ENCODE data around the gene GIMAP5. TPM values are rescaled to one million over a fixed set of nuclear protein-coding genes. Genes with fewer than 3 reads are reported as not detected.
"Not testable (repeated sequence)": the region's sequence is repeated elsewhere in the genome, so short reads cannot be mapped to it uniquely, and the experiment has no call there.

The GIMAP5 gene
- polyA plus RNA-seq, 4 donors, result 4.7 to 5.7 (median 5.3) TPM

DNA sequence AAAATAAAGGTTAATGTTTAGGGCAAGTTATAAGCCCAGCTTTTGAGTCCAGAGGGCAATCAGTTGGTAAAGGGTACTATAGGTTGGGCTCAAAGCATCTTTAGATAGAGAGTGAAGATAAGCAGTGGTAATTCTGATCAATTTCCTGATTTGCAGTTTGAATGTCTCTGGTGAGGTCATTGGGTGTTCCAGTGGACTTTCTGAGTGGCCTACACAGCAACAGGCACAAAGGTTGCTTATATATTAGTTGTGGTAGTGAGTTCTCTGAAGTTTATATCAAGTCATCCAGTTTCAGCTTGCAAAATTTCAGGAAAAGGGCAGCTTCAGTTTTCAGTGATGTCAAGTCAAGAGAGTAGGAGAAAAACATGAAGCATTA lies 29.1 kb downstream of the GIMAP5 start:
- DNase-seq (ENCODE audit: low read depth in 4 of 4, low spot score in 3 of 4), result no peak

DNA sequence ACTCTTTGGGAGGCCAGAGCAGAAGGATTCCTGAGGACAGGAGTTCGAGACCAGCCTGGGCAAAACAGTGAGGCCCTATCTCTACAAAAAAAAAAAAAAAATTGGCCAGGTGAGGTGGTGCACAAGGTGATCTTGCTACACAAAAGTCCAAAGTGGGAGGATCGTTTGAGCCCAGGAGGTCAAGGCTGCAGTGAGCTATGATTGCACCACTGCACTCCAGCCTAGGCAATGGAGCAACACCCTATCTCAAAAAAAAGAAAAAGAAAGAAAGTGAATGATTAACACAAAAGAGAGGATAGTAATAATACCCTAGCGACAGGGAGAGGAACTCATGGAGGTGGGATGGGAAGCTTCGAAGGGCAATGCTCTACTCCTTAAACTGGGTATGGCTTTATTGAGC lies 32.5 kb downstream of the GIMAP5 start:
- no peak for DNase-seq (ENCODE audit: low read depth in 4 of 4, low spot score in 3 of 4)

DNA sequence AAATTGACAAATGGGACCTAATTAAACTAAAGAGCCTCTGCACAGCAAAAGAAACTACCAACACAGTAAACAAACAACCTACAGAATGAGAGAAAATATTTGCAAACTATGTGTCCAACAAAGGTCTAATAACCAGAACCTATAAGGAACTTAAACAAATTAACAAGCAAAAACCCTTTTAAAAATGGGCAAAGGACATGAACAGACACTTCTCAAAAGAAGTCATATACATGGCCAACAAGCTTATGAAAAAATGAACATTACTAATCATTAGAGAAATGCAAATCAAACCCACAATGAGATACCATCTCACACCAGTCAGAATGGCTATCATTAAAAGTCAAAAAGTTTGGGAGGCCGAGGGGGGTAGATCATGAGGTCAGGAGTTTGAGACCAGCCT lies 36.9 kb downstream of the GIMAP5 start:
- not testable (repeated sequence) for DNase-seq (ENCODE audit: low read depth in 4 of 4, low spot score in 3 of 4)

DNA sequence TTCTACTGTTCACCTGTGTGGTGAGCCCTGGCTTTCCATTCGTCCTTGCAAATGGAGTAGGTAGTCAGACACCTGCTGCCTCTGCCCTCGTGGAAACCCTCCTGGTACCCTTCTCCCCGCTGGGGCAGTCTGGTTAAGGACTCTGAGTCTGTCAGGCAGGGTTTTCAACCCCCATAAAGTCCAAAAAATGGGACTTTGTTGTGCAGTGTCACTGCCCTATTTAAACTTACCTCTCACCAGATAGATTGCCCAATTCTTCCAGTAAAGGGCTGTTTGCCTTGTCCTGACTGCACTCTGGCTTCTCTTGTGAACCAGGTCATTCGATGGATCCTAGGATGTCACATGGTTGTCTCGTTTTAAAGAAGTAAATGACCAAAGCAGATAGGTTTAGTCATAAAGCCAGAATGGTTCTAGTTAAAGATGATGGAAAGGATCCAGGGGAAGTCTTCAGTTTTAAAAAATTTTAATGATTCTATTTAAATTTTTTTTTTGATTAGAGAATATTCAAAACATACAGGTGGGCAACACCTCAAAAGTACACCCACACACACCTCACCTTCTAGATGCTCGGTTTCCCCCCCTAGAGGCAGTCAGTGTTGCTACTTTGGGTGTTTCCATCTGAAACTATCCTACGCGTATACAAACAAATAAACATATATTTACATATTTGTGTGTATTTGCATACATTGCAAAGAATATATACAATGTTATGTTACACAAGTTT lies 41.0 kb downstream of the GIMAP5 start:
- no peak for DNase-seq (ENCODE audit: low read depth in 4 of 4, low spot score in 3 of 4)

DNA sequence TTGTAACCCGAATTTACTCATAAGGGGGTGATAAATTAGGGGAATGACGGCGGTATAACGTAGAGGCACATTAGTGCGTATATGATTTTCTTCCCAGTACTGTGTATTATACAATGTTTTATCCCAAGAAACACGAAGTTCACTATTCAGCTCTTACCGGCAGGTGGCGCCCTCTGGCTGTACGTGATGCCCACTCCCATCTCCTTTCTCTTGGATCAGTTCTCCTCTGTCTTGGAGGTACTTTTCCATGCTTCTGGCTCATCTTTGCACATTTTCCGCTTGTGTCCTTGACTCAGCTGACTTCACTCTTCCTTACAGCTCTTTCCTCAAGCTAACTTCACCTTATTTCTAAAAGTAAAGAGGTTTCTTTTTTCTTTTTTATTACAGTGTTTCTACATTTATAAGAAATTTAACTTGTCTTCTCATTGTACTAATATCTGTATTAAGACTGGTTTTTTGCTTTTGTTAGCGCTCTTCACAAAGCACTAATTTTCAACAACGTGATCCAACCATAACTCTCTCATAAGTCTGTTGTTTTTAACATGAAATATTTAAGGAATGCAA lies 41.6 kb downstream of the GIMAP5 start:
- peak in 3 of 4 donors; percentile 53 to 69 (median 54) for DNase-seq (ENCODE audit: low read depth in 4 of 4, low spot score in 3 of 4)

DNA sequence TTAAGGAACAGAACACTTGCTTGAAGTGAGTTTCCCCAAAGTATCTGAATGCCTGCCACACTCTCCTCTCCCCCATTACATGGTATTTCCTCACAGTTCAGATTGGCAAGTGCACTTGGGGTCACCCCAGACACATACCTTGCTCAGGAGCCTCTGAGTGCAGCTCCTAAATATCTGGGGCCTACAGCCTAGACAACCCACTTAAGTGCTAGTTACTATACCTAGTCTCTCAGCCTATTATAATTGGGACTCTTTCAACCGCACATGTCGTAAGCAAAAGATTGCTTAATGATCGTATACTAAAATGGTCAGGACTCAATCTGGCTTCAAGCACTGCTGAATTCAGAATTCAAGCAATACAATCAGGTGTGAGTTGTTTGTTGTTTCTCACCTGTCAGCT lies 43.1 kb downstream of the GIMAP5 start:
- no peak for DNase-seq (ENCODE audit: low read depth in 4 of 4, low spot score in 3 of 4)

DNA sequence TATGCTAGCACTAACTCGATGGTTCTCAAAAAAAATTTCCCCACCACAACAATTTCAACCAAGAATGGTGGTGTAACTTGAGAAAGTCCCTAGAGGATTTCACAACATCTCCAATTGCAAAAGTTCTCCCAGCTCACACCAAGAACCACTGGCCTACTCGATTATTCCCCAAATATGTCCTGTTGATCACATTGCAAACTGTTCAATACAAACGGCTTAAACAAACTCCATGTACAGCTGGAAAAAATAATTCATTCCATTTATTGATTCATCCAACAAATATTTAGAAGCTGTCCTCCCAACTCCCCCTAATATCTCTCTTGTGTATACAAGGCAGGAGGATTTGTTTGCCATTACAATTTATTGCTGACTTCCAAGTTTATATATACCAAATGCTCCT lies 43.9 kb downstream of the GIMAP5 start:
- DNase-seq (ENCODE audit: low read depth in 4 of 4, low spot score in 3 of 4), result no peak

DNA sequence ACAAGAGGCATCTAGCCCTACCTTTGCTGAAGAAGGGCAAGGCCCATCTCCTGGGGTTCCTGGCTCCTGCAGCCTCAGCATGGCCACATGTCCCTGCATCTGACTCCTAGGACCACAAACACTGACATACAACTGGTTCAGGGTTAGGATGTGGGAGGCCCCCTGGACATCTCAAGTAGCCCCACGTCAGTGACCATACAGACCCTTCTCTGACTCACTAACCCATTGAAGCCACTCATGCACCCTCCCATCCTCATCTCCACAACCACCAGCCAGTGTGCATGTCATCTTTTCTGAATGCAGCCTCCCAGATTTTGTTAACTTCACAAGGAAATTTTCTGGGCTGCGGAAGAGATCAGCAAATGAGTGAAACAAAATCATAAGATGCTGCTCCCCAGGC lies 44.7 kb downstream of the GIMAP5 start:
- no peak for DNase-seq (ENCODE audit: low read depth in 4 of 4, low spot score in 3 of 4)

DNA sequence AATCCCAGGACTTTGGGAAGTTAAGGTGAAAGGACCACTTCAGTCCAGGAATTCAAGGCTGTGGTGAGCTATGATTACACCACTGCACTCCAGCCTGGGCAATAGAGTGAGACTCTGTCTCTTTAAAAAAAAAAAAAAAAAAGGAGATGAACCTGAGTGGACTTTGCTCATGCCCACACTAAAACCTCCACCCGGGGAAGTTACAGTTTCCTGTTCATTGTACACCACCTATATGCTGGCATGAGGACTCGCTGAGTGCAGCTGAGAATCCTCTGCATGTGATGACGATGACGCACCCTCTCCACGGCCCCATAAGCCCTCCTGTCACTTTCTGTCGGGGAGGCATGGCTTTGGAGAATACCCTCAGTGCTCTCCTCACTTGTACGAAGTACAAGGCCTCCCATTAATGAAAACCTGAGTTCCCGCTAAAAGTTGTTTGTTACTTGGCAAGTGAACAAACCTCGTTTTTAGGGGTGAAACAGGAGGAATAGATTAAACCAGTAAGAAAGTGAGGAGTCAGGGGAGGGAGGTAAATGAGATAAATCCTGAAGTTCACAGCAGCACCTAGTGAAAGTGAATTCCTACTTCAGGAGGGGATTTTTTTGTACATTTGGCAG lies 47.0 kb downstream of the GIMAP5 start:
- DNase-seq (ENCODE audit: low read depth in 4 of 4, low spot score in 3 of 4), result no peak

DNA sequence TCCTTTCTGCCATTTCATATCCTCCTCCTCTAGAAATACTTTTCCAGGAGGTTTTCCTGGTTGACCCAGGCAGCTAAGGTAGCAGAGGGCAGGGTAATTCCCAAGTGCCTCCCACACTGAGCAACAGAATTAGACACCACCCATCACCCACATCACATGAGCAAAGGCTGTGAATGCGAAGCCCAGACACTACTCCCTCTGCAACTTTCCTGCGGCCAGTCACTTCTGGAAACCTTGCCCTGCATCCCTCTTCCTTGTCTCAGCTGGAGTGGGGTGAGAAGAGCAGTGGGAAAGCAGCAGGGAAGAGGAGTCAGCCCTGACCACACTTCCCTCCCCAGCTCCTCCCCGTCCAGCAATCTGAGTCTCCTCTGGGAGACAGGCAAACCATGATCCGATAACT lies 47.7 kb downstream of the GIMAP5 start:
- no peak for DNase-seq (ENCODE audit: low read depth in 4 of 4, low spot score in 3 of 4)

DNA sequence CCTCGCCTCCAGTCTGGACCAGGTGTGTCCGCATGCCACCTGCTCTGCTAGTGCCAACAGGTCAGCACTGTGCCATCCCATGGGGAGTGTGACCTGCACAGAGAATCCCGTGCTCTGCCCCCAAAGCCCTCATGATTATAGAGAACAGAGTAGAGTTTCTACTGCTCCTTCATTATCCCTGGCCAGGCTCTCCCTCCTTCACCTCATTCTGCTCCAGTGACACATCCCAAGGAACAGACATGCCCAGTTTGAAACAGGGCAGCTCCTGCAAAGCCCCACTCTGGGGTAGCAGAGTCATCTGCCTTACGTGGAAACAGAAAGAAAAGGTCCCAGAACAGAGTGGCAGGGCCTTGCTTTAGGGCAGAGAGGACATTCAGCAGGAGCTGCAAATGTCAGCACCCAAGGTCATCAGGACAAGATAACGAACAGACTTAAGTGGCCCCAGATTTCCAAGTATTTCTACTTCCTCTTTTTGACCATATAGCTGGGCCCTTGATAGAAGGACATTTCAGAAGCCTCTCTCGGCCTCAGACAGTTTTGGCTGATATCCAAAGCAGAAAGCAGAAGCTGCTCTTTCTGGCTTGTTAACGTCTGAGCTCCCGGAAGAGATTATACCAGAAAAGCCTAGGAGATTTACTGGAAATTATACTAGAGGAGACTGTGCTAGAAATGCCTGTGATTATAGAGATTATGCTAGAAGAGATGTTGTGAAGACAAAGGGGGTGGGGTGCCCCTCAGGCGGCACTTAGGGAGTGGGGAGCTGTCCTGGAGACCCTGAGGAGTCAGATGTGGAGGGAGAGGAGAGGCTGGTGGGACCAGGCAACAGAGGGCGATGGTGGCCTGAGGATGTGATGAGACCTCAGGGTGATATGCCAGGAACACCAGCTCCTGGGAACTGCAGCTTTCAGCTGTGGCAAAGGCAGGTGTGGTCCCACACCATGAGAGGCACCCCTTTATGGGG lies 50.4 kb downstream of the GIMAP5 start:
- DNase-seq (ENCODE audit: low read depth in 4 of 4, low spot score in 3 of 4), result no peak

DNA sequence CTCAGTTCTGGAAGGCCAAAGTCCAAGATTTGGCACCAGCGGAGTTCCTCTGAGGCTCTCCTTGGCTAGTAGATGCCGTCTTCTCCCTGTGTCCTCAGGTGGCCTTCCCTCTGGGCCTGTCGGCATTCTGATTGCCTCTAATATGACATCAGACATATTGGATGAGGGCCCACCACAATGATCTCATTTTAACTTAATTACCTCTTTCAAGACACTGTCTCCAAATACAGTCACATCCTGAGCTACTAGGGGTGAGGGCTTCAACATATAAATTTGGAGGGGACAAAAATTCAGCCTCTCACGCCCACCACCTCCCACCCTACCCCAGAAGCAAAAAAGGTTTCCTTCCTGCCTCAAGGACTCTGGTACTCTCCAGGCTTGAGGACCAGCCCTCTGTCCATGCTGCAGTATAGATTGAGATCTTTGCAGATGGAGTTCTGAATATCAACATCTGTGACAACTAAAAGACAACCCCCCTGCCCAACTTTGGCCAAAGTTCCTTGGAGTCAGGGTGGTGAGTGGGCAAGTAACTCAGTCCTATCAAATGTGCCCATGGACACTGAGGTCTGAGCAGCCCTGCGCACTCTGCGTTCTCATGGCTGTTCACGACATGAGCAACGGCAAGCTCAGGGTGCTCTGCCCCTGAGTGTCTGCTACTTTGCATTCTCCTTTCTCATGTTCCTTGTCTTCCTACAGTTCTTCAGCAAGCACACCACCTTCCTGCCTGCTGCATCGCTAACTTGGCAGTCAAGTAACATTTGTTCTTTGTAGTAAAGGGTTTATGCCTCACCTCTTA lies 51.5 kb downstream of the GIMAP5 start:
- no peak for DNase-seq (ENCODE audit: low read depth in 4 of 4, low spot score in 3 of 4)

DNA sequence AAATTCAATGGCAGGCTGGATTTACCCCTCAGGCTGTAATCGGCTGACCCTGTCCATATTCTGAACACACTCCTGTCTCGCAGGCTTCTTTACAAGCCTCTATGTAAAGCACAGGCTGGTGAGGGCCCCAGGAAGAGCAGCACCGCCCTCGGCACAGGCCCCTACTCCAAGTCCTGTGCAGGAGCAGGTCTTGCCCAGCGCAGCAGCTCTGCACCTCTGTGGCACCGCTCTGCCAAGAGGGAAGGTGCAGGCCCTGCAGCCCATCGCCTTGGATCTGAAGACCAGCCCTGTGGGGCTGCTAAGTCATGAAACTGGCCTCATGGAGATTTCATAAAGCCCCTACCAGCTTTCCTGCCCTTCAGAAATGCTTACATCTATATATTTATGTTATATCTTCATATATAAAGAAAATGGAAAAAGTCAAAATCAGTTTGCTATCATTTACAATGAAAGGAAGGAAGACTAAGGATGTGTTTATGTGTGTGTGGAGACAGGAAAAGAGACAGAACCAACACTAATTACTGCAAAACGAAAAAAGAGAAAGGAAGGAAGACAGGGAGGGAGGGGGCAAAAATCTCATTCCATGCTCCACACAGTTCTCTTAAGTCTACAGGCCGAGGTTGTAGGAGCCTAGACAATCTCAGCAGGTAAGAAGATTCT lies 53.3 kb downstream of the GIMAP5 start:
- DNase-seq (ENCODE audit: low read depth in 4 of 4, low spot score in 3 of 4), result no peak

DNA sequence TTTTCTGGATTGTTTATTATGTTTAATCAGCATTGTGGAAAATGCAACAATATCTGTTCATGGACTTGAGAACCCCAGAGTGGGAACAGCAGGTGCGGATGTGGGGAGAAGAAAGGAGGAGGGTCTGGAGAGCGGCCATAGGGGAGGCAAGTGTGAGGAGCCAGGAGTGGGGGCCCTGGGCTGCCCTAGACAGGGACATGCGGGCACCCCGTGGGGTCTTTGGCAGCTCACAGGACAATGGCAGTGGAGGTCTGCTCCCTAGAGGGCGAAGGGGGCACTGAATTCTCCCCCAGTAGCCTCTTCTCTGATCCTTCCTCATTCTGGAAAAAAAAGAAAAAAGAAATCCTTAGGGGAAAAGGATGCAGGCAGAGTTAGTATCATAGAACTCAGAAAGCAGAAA lies 54.1 kb downstream of the GIMAP5 start:
- DNase-seq (ENCODE audit: low read depth in 4 of 4, low spot score in 3 of 4), result no peak

DNA sequence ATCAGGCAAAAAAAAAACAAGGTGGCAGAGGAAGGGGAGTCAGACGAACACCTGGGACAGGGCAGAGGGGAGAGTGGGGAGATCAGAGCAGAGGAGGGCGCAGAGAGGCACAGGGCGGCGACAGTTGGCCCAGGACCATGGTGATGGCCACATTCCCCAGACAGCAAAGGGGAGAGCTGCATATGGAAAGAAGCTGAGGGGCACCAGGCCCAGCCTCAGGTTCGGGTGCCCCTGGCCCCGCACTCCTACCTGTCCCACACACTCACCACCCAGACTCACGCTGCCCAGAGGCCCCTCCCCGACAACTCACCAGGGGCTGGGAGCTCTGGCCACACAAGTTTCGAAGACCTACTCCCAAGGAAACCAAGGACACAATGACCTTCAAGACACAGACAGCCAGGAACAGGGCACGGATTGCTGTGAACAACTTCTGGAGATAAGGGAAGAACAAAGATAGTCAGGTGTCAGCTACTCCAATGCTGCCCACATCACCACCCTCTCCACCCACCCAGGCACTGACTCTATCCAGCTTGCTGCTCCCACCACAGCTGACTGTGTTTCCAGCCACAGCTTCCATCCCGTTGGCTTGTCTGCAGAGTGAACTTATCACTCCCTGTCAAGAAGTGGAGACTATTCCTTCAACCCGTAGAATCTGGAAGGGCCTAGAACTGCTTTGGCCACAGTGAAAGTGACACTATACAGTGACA lies 54.7 kb downstream of the GIMAP5 start:
- DNase-seq (ENCODE audit: low read depth in 4 of 4, low spot score in 3 of 4), result no peak

Data from right renal pelvis (tissue), 4 donors.